Measurements from ENCODE around the gene ROBO1.
"Not testable (repeated sequence)": the region's sequence is repeated elsewhere in the genome, so short reads cannot be mapped to it uniquely, and the experiment has no call there.

ROBO1 gene

GRCh38 chr3:79200456-79200855 is 567.3 kb downstream of the ROBO1 start:
- no peak for TF ChIP-seq CTCF (IDR thresholded peaks at IDR 0.05; ENCODE audit: low read depth, low read length)
- H3K4me3 ChIP-seq (ENCODE audit: low read depth, low read length) = no peak overlapping the region

DNA sequence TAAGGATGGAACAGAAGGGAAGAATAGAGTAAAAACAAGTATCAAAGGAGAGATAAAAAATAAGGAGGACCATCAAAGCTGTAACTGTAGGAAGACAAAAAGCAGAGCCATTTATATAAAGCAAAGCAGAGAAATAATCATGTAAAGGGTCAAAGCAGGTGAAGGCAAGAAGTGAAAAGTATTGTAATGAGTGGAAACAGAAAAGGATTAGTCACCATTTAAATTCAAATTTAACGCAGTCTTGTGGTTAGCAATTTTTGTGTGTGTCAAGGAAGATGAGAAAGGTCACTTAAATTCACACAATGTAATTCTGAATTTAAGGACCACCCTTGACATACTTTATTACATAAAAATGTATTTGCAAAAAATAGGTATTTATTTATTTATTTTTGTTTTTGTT is 567.8 kb downstream of the ROBO1 start:
- no peak for TF ChIP-seq CTCF (IDR thresholded peaks at IDR 0.05; ENCODE audit: low read depth, low read length)
- no peak overlapping the region for H3K4me3 ChIP-seq (ENCODE audit: low read depth, low read length)

DNA sequence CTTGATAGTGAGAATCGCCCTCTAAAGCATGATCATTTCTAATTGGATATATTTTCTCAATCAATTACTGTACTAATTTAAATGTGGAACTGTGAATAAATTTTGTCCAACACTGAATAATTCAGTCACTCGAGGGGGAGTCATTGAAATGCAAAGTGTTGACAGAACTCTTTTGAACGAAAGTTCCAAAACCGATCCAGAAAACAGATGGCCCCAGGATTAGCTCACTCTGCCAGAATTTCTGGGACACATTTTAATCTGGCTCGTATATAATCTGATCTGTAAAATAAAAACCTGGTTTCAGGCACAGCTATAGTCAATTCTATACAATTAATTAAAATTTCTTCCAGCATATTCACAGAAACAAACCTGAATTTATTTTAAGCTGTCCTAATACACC is 580.4 kb downstream of the ROBO1 start:
- TF ChIP-seq CTCF (IDR thresholded peaks at IDR 0.05; ENCODE audit: low read depth, low read length) = no peak
- H3K4me3 ChIP-seq (ENCODE audit: low read depth, low read length) = no peak overlapping the region

DNA sequence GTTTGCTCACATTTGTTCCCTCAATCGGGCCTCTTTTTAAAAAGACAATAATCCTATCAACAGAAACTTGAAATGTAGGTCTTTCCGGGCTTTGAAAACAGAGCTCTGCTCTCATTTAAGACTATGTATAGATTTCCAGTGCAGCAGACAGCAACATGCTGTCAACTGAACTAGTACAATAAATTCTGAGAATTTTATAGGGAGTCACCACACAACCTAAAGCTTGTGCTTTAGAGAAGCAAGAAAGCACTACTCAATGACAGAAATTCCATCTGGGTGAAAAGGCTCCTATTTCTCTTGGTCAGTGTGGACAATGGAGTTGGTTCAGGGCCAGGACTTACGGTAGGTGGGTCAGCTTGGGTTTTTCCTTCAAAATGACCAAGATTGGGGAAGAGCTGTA is 583.5 kb downstream of the ROBO1 start:
- no peak overlapping the region for H3K4me3 ChIP-seq (ENCODE audit: low read depth, low read length)
- TF ChIP-seq CTCF (IDR thresholded peaks at IDR 0.05; ENCODE audit: low read depth, low read length) = no peak

GRCh38 chr3:79183496-79183895 is 584.3 kb downstream of the ROBO1 start:
- TF ChIP-seq CTCF (IDR thresholded peaks at IDR 0.05; ENCODE audit: low read depth, low read length) = no peak
- H3K4me3 ChIP-seq (ENCODE audit: low read depth, low read length) = no peak overlapping the region

DNA sequence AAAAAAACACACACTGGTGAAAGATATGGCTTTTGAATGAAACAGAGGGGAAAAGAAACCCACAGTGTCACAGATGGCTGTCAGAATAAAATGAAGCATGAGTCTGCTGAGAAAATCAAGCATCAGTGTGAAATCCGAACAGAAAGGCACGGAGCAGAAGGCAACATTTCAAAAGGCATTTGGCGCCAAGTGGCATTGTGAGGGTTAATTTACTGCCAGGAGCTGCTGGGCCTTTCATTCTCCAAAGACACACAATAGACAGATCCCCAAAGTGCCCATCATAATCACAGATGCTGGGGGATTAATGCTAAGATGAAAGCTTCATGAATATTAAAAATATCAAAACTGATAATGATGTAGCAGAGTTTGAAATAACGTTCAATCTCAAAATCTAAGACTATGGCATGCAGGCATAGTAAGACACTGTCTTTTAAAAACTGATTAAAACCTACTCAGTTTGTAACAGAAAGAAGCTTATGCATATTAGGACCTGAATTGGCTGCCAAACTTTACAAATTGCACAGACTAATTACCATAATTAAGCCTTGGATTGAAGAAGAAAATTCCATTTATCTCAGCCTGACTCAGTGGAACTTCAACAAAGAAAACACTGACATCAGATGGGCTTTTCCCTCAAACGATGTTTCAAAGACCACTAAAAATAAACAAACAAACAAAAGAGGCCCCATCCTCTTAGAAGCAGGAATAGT is 589.2 kb downstream of the ROBO1 start:
- no peak overlapping the region for H3K4me3 ChIP-seq (ENCODE audit: low read depth, low read length)
- no peak for TF ChIP-seq CTCF (IDR thresholded peaks at IDR 0.05; ENCODE audit: low read depth, low read length)

DNA sequence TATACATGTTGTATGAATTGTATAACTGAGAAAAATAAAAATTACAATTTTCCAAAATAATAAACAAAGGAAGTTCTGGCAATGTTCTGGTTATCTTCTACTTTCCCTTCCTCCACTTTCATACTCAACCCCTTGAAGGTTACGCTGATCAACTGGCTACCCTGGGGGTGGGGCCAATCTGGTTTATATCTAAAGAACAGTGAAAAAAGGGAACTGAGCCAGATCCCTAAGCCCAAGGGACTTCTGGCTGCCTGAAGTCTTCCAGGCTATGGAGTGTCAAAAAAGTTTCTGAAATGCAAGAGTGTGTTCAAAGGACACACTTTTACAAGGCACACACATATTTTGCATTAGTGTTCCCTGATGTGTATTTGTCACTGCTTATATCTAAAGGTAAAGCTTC is 591.9 kb downstream of the ROBO1 start:
- H3K4me3 ChIP-seq (ENCODE audit: low read depth, low read length) = no peak overlapping the region
- no peak for TF ChIP-seq CTCF (IDR thresholded peaks at IDR 0.05; ENCODE audit: low read depth, low read length)

GRCh38 chr3:79173259-79173658 is 594.5 kb downstream of the ROBO1 start:
- H3K4me3 ChIP-seq (ENCODE audit: low read depth, low read length) = not testable (repeated sequence)
